Neural progenitor cell (in vitro differentiated cells): ENCODE measurements around the gene ZNF618.

Source experiments
- CTCF ChIP-seq: fragments of 200-600 bp; sonication (generic); IDR thresholded peaks from 2 replicates; pipeline ENCODE4 v1.5.1; 2017; ENCODE audit warnings: antibody characterized with exemption, mild to moderate bottlenecking
- EZH2 ChIP-seq: fragments of 200-600 bp; sonication (generic); IDR thresholded peaks from 2 replicates; pipeline ENCODE4 v1.6.1; 2017; ENCODE audit warnings: antibody characterized with exemption, mild to moderate bottlenecking, moderate library complexity
- EZH2phosphoT487 ChIP-seq: fragments of 200-600 bp; sonication (generic); IDR thresholded peaks from 2 replicates; pipeline ENCODE4 v1.6.1; 2017; ENCODE audit warnings: antibody characterized with exemption

- TF ChIP-seq CTCF (no peak), EZH2 (no peak), EZH2phosphoT487 (no peak)
Observed at GRCh38 chr9:113967380-113967779, 91.3 kb downstream of the ZNF618 start.
